HepG2 (cell line): ENCODE results near the gene NKX6-1.

Source experiments
- POLR2AphosphoS2 ChIP-seq: IDR thresholded peaks from 2 replicates; pipeline ENCODE4 v1.6.1; 2011; ENCODE audit warnings: low read depth, low read length, improper control_type of control experiment
- TF ChIP-seq, protein P1 (sequence below): sonication (generic); formaldehyde crosslinking; IDR thresholded peaks from 2 replicates; pipeline ENCODE4 v1.4.0; 2020; ENCODE audit warnings: missing genetic modification reagents, borderline replicate concordance

DNA sequence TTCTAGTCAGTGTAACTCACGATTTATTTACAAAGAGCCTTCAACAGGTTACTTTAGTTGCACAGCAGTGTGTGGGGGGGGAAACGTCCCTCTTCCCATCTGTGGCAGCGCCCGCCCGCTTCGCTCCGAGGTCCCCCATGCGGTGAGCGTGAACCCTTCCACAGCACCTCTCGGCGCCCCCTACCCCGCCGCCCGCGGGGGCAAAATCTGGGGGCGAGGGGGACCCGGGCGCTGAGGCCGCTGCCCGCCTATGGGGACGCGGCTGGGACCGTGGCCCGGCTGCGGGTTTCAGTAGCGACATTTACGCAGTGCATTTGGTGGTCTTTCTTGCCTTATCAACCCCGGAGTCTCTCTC is 6.4 kb downstream of the NKX6-1 start:
- TF ChIP-seq POLR2AphosphoS2: no peak
- TF ChIP-seq, protein P1, sequence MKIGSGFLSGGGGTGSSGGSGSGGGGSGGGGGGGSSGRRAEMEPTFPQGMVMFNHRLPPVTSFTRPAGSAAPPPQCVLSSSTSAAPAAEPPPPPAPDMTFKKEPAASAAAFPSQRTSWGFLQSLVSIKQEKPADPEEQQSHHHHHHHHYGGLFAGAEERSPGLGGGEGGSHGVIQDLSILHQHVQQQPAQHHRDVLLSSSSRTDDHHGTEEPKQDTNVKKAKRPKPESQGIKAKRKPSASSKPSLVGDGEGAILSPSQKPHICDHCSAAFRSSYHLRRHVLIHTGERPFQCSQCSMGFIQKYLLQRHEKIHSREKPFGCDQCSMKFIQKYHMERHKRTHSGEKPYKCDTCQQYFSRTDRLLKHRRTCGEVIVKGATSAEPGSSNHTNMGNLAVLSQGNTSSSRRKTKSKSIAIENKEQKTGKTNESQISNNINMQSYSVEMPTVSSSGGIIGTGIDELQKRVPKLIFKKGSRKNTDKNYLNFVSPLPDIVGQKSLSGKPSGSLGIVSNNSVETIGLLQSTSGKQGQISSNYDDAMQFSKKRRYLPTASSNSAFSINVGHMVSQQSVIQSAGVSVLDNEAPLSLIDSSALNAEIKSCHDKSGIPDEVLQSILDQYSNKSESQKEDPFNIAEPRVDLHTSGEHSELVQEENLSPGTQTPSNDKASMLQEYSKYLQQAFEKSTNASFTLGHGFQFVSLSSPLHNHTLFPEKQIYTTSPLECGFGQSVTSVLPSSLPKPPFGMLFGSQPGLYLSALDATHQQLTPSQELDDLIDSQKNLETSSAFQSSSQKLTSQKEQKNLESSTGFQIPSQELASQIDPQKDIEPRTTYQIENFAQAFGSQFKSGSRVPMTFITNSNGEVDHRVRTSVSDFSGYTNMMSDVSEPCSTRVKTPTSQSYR (CRISPR knock-in tag): no peak
